OCI-LY1 (cell line): ENCODE data around the gene VPS54.

ENCODE experiments used
- EZH2 ChIP-seq: fragments of 200-600 bp; sonication (generic), shearing (Covaris generic); IDR thresholded peaks from 2 replicates; pipeline ENCODE4 v1.8.0; 2017; ENCODE audit warnings: borderline replicate concordance, mixed run types, mild to moderate bottlenecking, antibody characterized with exemption, low read length, moderate library complexity, mixed read lengths
- TF ChIP-seq, protein P1 (sequence below): fragments of 200-600 bp; sonication (generic), shearing (Covaris generic); IDR thresholded peaks from 2 replicates; pipeline ENCODE4 v1.5.1; 2017; ENCODE audit warnings: mild to moderate bottlenecking, antibody characterized with exemption, low read length, moderate library complexity, mixed read lengths

DNA sequence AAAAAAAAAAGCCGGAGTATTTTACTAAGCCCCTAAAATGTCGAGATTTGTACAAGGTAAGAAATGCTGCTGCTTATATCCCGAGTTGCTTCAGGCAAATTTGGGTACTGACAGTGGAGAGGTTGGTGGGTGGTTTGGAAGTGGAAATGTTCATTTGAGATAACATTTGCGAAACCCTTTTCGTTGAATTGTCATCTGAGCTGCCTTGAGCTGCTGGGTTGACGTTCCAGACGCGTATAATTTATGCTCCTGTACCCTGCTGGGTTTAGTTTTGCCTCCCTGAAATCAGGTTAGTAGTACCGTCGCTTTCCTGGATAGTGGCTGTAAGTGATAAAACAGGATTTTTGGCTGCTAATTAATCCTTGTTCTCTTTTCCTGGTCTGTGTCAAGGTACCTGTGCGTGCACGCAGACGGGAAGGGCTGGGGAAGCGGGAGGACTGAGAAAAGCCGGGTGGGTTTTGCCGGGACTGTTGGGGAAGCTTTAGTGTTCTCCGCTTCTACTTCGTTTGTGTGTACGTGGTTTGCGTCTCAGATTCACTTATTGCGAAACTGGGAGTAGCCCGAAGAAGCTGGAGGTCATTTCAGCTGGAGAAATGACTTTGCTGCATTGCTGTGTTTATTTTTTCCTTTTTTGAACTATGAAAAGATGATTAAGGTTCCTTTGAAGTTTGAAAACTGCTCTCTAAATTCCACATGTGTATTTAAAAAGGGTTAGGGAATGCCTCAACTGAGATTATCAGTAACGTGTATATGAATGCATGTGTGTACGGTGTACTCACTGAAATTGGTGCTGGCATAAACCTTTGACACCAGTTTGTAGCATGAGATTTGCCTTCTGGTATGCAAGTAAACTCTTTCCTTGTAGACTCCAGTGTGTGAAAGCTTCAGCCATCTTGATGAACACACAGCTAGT, 176.8 kb downstream of the VPS54 start:
- TF ChIP-seq, protein P1, sequence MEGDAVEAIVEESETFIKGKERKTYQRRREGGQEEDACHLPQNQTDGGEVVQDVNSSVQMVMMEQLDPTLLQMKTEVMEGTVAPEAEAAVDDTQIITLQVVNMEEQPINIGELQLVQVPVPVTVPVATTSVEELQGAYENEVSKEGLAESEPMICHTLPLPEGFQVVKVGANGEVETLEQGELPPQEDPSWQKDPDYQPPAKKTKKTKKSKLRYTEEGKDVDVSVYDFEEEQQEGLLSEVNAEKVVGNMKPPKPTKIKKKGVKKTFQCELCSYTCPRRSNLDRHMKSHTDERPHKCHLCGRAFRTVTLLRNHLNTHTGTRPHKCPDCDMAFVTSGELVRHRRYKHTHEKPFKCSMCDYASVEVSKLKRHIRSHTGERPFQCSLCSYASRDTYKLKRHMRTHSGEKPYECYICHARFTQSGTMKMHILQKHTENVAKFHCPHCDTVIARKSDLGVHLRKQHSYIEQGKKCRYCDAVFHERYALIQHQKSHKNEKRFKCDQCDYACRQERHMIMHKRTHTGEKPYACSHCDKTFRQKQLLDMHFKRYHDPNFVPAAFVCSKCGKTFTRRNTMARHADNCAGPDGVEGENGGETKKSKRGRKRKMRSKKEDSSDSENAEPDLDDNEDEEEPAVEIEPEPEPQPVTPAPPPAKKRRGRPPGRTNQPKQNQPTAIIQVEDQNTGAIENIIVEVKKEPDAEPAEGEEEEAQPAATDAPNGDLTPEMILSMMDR = no peak
- no peak for TF ChIP-seq EZH2
